ENCODE data around the gene MPDZ.

MPDZ gene

GRCh38 chr9:13082796-13083195 lies 196.7 kb downstream of the MPDZ start:
- DNase-seq (ENCODE audit: low read depth in 3 of 3): no peak

GRCh38 chr9:13078164-13078563 lies 201.3 kb downstream of the MPDZ start:
- no peak for DNase-seq (ENCODE audit: low read depth in 3 of 3)

- no peak for DNase-seq (ENCODE audit: low read depth in 3 of 3)
Observed at GRCh38 chr9:13076616-13077015, 202.9 kb downstream of the MPDZ start.

- DNase-seq (ENCODE audit: low read depth in 3 of 3): no peak
Observed at GRCh38 chr9:13071921-13072320, 207.6 kb downstream of the MPDZ start.

- DNase-seq (ENCODE audit: low read depth in 3 of 3): no peak
Observed at GRCh38 chr9:13070612-13071595, 208.6 kb downstream of the MPDZ start.

- DNase-seq (ENCODE audit: low read depth in 3 of 3): no peak
Observed at GRCh38 chr9:13069498-13069897, 210.0 kb downstream of the MPDZ start.

GRCh38 chr9:13064676-13065075 lies 214.8 kb downstream of the MPDZ start:
- DNase-seq (ENCODE audit: low read depth in 3 of 3): no peak

- no peak for DNase-seq (ENCODE audit: low read depth in 3 of 3)
Observed at GRCh38 chr9:13063880-13064459, 215.5 kb downstream of the MPDZ start.

- no peak for DNase-seq (ENCODE audit: low read depth in 3 of 3)
Observed at GRCh38 chr9:13061390-13061789, 218.1 kb downstream of the MPDZ start.

All from stimulated activated CD4-positive, alpha-beta T cell treated with anti-CD3 and anti-CD28 coated beads, TNF-alpha, amount 100 ng/mL, for 24 hours (primary cell).